Keratinocyte (primary cell): ENCODE results near the gene GUSB. TPM values are rescaled to one million over a fixed set of nuclear protein-coding genes. Genes with fewer than 3 reads are reported as not detected.

Source experiments
- DNase-seq: peaks from one replicate; pipeline ENCODE4 v3.0.0-alpha.2; 2011; ENCODE audit warnings: low read depth, missing footprints, low spot score
- FAIRE-seq: peaks from 2 replicates; lab custom pipeline; 2011; peaks lifted over from hg19 to GRCh38; lab: Jason Lieb, UNC
- H2AFZ ChIP-seq: 2 replicates; pipeline ENCODE4 v1.6.0; 2012; ENCODE audit warnings: low read length, control low read depth, inconsistent platforms; ENCODE audit not compliant: control insufficient read depth
- H3K27ac ChIP-seq: 2 replicates; pipeline ENCODE4 v1.5.1; 2011; ENCODE audit warnings: low read length; ENCODE audit not compliant: control insufficient read depth, insufficient read depth
- H3K27me3 ChIP-seq: 3 replicates; pipeline ENCODE4 v1.6.0; 2011; ENCODE audit warnings: low read length; ENCODE audit not compliant: control insufficient read depth, insufficient read depth; ENCODE audit errors: extremely low read depth
- H3K36me3 ChIP-seq, 2 experiments: 2 replicates in 1 of 2; 3 replicates in 1 of 2; pipeline ENCODE4 v1.5.1; 2011; ENCODE audit warnings: low read length in 2 of 2, mild to moderate bottlenecking in 1 of 2; ENCODE audit not compliant: control insufficient read depth in 2 of 2, insufficient read depth in 2 of 2; ENCODE audit errors: extremely low read depth in 1 of 2
- H3K4me1 ChIP-seq: 3 replicates; pipeline ENCODE4 v1.5.1; 2011; ENCODE audit warnings: low read length; ENCODE audit not compliant: control insufficient read depth, insufficient read depth; ENCODE audit errors: extremely low read depth
- H3K4me2 ChIP-seq: 3 replicates; pipeline ENCODE4 v1.6.0; 2011; ENCODE audit warnings: low read depth, low read length; ENCODE audit not compliant: control insufficient read depth, insufficient read depth; ENCODE audit errors: extremely low read depth
- H3K4me3 ChIP-seq, 3 experiments: fragments of 200-600 bp in 1 of 3; sonication (generic) in 1 of 3; 2 replicates in 2 of 3; 3 replicates in 1 of 3; pipeline ENCODE4 v1.5.1; 2011 to 2016; ENCODE audit warnings: low read length in 3 of 3, mild to moderate bottlenecking in 3 of 3, control low read depth in 2 of 3, inconsistent platforms in 1 of 3, low read depth in 1 of 3, mixed read lengths in 1 of 3, mixed run types in 1 of 3, moderate library complexity in 1 of 3; ENCODE audit not compliant: control insufficient read depth in 2 of 3, insufficient read depth in 2 of 3; ENCODE audit errors: extremely low read depth in 1 of 3
- H3K79me2 ChIP-seq: 2 replicates; pipeline ENCODE4 v1.6.0; 2012; ENCODE audit warnings: low read length; ENCODE audit not compliant: control insufficient read depth, insufficient read depth
- H3K9ac ChIP-seq: 3 replicates; pipeline ENCODE4 v1.6.0; 2011; ENCODE audit warnings: low read length; ENCODE audit not compliant: control insufficient read depth, insufficient read depth; ENCODE audit errors: extremely low read depth
- H3K9me1 ChIP-seq: 3 replicates; pipeline ENCODE4 v1.6.0; 2011; ENCODE audit warnings: low read length; ENCODE audit not compliant: control insufficient read depth, insufficient read depth; ENCODE audit errors: extremely low read depth
- H3K9me3 ChIP-seq: 2 replicates; pipeline ENCODE4 v1.5.1; 2012; ENCODE audit warnings: low read depth, low read length; ENCODE audit not compliant: control insufficient read depth
- H4K20me1 ChIP-seq: 3 replicates; pipeline ENCODE4 v1.6.0; 2011; ENCODE audit warnings: low read length; ENCODE audit not compliant: control insufficient read depth, insufficient read depth; ENCODE audit errors: extremely low read depth
- CTCF ChIP-seq, 3 experiments: IDR thresholded peaks in 1 of 3; conservative IDR thresholded peaks in 1 of 3; optimal IDR thresholded peaks in 1 of 3; 2 replicates in 2 of 3; 3 replicates in 1 of 3; pipeline versions ENCODE3 to v1.5.1; 2011; ENCODE audit warnings: low read length in 3 of 3, mild to moderate bottlenecking in 3 of 3, moderate library complexity in 2 of 3, control low read depth in 1 of 3, inconsistent platforms in 1 of 3; ENCODE audit not compliant: insufficient read depth in 2 of 3; ENCODE audit errors: extremely low read depth in 1 of 3
- EZH2 ChIP-seq: IDR thresholded peaks from one replicate; pipeline ENCODE4 v1.6.1; 2012; ENCODE audit warnings: inconsistent platforms, mild to moderate bottlenecking, low read length, moderate library complexity
- dilution Hi-C: fragments of 300-500 bp; cut with MboI; formaldehyde crosslinking; loops from one replicate; pipeline ENCODE4 v1.7.0; 2020; ENCODE audit warnings: low sequenced_read_pairs; ENCODE audit not compliant: extremely low pct_ligation_motif_present
- polyA plus RNA-seq, 5 experiments: library from polyadenylated mRNA; depleted of rRNA in 3 of 5; stranded (reverse) in 3 of 5; stranded (forward) in 1 of 5; unstranded in 1 of 5; fragments of >200 nt; gene quantifications; 1 replicate in 1 of 5; 2 replicates in 3 of 5; 3 replicates in 1 of 5; pipeline versions ENCODE4 v1.2.1 to v1.2.3, GENCODE V29; 2011 to 2012; ENCODE audit warnings: missing spikeins in 2 of 5, low read depth in 1 of 5, low replicate concordance in 1 of 5

GUSB gene
- polyA plus RNA-seq, 1 donor (not counting 4 experiments of a cell fraction or from before 2014, with no cell fraction given), result 13.3 TPM

- FAIRE-seq, result no peak
- dilution Hi-C loops, result no loop called here
- Histone ChIP-seq H3K79me2 (peaks cover 25% of the 10 kb centered on the region), H3K27ac (no peak overlapping the region), H3K27me3 (no peaks in the 10 kb centered on the region), H3K9me3 (no peaks in the 10 kb centered on the region), H3K4me2 (no peak overlapping the region), H4K20me1 (no peaks in the 10 kb centered on the region), H3K9me1 (no peaks in the 10 kb centered on the region), H3K9ac (no peak overlapping the region), H3K4me1 (no peaks in the 10 kb centered on the region), H2AFZ (no peak overlapping the region), H3K36me3 (no peaks in the 10 kb centered on the region), H3K4me3 (no peak overlapping the region)
- no peak for DNase-seq
- no peak for TF ChIP-seq EZH2
- TF ChIP-seq CTCF (optimal IDR thresholded peaks at IDR 0.05 in 1 of 3, IDR thresholded peaks at IDR 0.05 in 1 of 3, conservative IDR thresholded peaks at IDR 0.05 in 1 of 3; ENCODE audit: extremely low read depth in 1 of 3, insufficient read depth in 2 of 3, low read length in 3 of 3), result no peak
Observed at GRCh38 chr7:65926588-65926987, 55.4 kb downstream of the GUSB start.

- dilution Hi-C loops, result no loop called here
- Histone ChIP-seq H3K36me3 (no peaks in the 10 kb centered on the region), H3K4me1 (no peaks in the 10 kb centered on the region), H3K9me1 (no peaks in the 10 kb centered on the region), H3K4me3 (no peak overlapping the region), H3K27me3 (no peaks in the 10 kb centered on the region), H4K20me1 (no peaks in the 10 kb centered on the region), H2AFZ (no peak overlapping the region), H3K4me2 (no peak overlapping the region), H3K9me3 (no peaks in the 10 kb centered on the region), H3K79me2 (peaks cover 18% of the 10 kb centered on the region), H3K9ac (no peak overlapping the region), H3K27ac (no peak overlapping the region)
- FAIRE-seq (no peak), DNase-seq (no peak)
- no peak for TF ChIP-seq EZH2
- TF ChIP-seq CTCF (optimal IDR thresholded peaks at IDR 0.05 in 1 of 3, IDR thresholded peaks at IDR 0.05 in 1 of 3, conservative IDR thresholded peaks at IDR 0.05 in 1 of 3; ENCODE audit: extremely low read depth in 1 of 3, insufficient read depth in 2 of 3, low read length in 3 of 3), result no peak
Observed at GRCh38 chr7:65925040-65925439, 57.0 kb downstream of the GUSB start.
